BJ (cell line): ENCODE results near the gene MPV17L2. TPM values are rescaled to one million over a fixed set of nuclear protein-coding genes. Genes with fewer than 3 reads are reported as not detected.

Source experiments
- CTCF ChIA-PET: fragments of 350-600 bp; formaldehyde crosslinking; extraction: SDS; loops from one replicate; lab custom pipeline; 2021; ENCODE audit warnings: antibody characterized with exemption, inconsistent platforms; lab: Yijun Ruan, JAX
- POLR2A ChIA-PET: fragments of 300-600 bp; sonication (Branson Sonifier 250); formaldehyde crosslinking; extraction: SDS; loops from one replicate; lab custom pipeline; 2021; ENCODE audit warnings: antibody characterized with exemption; lab: Charles Lee
- DNase-seq: peaks from one replicate; pipeline ENCODE4 v3.0.0-alpha.2; 2011; ENCODE audit warnings: low read depth
- H3K27me3 ChIP-seq: 2 replicates; pipeline ENCODE4 v1.6.0; 2011; ENCODE audit warnings: low read length; ENCODE audit not compliant: control insufficient read depth, insufficient read depth
- H3K36me3 ChIP-seq: 2 replicates; pipeline ENCODE4 v1.5.1; 2011; ENCODE audit warnings: low read length; ENCODE audit not compliant: control insufficient read depth, insufficient read depth
- H3K4me3 ChIP-seq: 2 replicates; pipeline ENCODE4 v1.5.1; 2011; ENCODE audit warnings: low read depth, mild to moderate bottlenecking, control low read depth, low read length
- CTCF ChIP-seq: IDR thresholded peaks from 2 replicates; pipeline ENCODE4 v1.5.1; 2011; ENCODE audit warnings: low read depth, mild to moderate bottlenecking, control low read depth, inconsistent platforms, low read length, moderate library complexity; ENCODE audit not compliant: insufficient read depth
- polyA plus RNA-seq: library from polyadenylated mRNA; depleted of rRNA; stranded (reverse); fragments of >200 nt; gene quantifications from 2 replicates; pipeline ENCODE4 v1.2.3, GENCODE V29; 2011

Gene MPV17L2
- polyA plus RNA-seq, 1 experiment, result 25.0 TPM

GRCh38 chr19:18176367-18177310 is 16.4 kb upstream of the MPV17L2 start:
- Histone ChIP-seq H3K27me3 (no peaks in the 10 kb centered on the region), H3K36me3 (no peaks in the 10 kb centered on the region), H3K4me3 (no peak overlapping the region)
- DNase-seq, result no peak
- no peak for TF ChIP-seq CTCF
- CTCF ChIA-PET, result interaction anchor here (0.9 to 1.6 kb wide), 4 partner anchors 9 to 75 kb away, joined by 3 to 6 read pairs (median 4); no protein-coding TSS in a partner anchor
- POLR2A ChIA-PET, result no interaction called here

GRCh38 chr19:18179957-18180356 is 13.1 kb upstream of the MPV17L2 start:
- ChIA-PET CTCF (interaction anchor here (0.6 to 5.1 kb wide), 2 partner anchors 12 to 71 kb away, joined by 5 to 19 read pairs; no protein-coding TSS in a partner anchor), POLR2A (no interaction called here)
- no peak for TF ChIP-seq CTCF
- DNase-seq, result no peak
- Histone ChIP-seq H3K4me3 (no peak overlapping the region), H3K27me3 (no peaks in the 10 kb centered on the region), H3K36me3 (no peaks in the 10 kb centered on the region)

- H3K36me3 ChIP-seq, result no peaks in the 10 kb centered on the region
- ChIA-PET CTCF (interaction anchor here (0.9 to 5.1 kb wide), 4 partner anchors 12 to 145 kb away, joined by 3 to 19 read pairs (median 5); no protein-coding TSS in a partner anchor), POLR2A (no interaction called here)
- no peak overlapping the region for H3K4me3 ChIP-seq
- H3K27me3 ChIP-seq, result no peaks in the 10 kb centered on the region
- no peak for TF ChIP-seq CTCF
- no peak for DNase-seq
These were observed 9.5 kb upstream of the MPV17L2 start for GRCh38 chr19:18183529-18183928.

GRCh38 chr19:18185538-18185937 is 7.5 kb upstream of the MPV17L2 start:
- POLR2A ChIA-PET, result no interaction called here
- H3K4me3 ChIP-seq, result no peak overlapping the region
- DNase-seq, result no peak
- TF ChIP-seq CTCF, result no peak
- H3K27me3 ChIP-seq, result no peaks in the 10 kb centered on the region
- H3K36me3 ChIP-seq, result no peaks in the 10 kb centered on the region
- CTCF ChIA-PET, result interaction anchor here (0.8 to 3.3 kb wide), 5 partner anchors 17 to 230 kb away, joined by 3 to 21 read pairs (median 7); partner anchors contain the start of gene PIK3R2

GRCh38 chr19:18190278-18190677 is 2.7 kb upstream of the MPV17L2 start:
- no peaks in the 10 kb centered on the region for H3K27me3 ChIP-seq
- ChIA-PET CTCF (interaction anchor here (0.8 to 1.0 kb wide), 2 partner anchors 13 to 62 kb away, joined by 4 read pairs; no protein-coding TSS in a partner anchor), POLR2A (no interaction called here)
- no peak for DNase-seq
- no peak for TF ChIP-seq CTCF
- H3K36me3 ChIP-seq, result no peaks in the 10 kb centered on the region
- H3K4me3 ChIP-seq, result no peak overlapping the region
